Activated naive CD8-positive, alpha-beta T cell treated with anti-CD3 and anti-CD28 coated beads, Interleukin-2, amount 10 ng/mL, durations not matched to agents 7 days and 5 days (primary cell): Measurements from ENCODE around the gene SIAH1. TPM values are rescaled to one million over a fixed set of nuclear protein-coding genes. Genes with fewer than 3 reads are reported as not detected.

Experiments used
- ATAC-seq: fragments of 150-1000 bp; cut with Tn5 transposase; one replicate; pipeline ENCODE4 v1.10.0; 2021; ENCODE audit warnings: low read depth, moderate library complexity
- POLR2A ChIA-PET: fragments of 350-600 bp; sonication (Branson Sonifier 250); formaldehyde crosslinking; loops from one replicate; lab custom pipeline; 2021; ENCODE audit warnings: antibody characterized with exemption; lab: Charles Lee
- DNase-seq: peaks from one replicate; pipeline ENCODE4 v3.0.0; 2021
- H3K27ac Mint-ChIP-seq: one replicate; pipeline ENCODE4 v1.8.0; 2022; ENCODE audit warnings: mild to moderate bottlenecking, mixed read lengths
- H3K27me3 Mint-ChIP-seq: one replicate; pipeline ENCODE4 v1.8.0; 2022; ENCODE audit warnings: mild to moderate bottlenecking, moderate library complexity, mixed read lengths
- H3K36me3 Mint-ChIP-seq: one replicate; pipeline ENCODE4 v1.8.0; 2021; ENCODE audit warnings: mild to moderate bottlenecking, mixed read lengths
- H3K4me1 Mint-ChIP-seq: one replicate; pipeline ENCODE4 v1.8.0; 2021; ENCODE audit warnings: mixed read lengths
- H3K4me3 Mint-ChIP-seq: one replicate; pipeline ENCODE4 v1.8.0; 2022; ENCODE audit warnings: mild to moderate bottlenecking, moderate library complexity, mixed read lengths
- H3K9me3 Mint-ChIP-seq: one replicate; pipeline ENCODE4 v1.8.0; 2021; ENCODE audit warnings: mixed read lengths
- total RNA-seq, 2 experiments: library from RNA; stranded (reverse); gene quantifications; one replicate each; pipeline ENCODE4 v1.2.3, GENCODE V29; 2021

SIAH1 gene
- total RNA-seq, 2 experiments from 2014 or later = 15.9 to 16.5 TPM

- ATAC-seq (peak; percentile 92), DNase-seq (peak; percentile 47)
- Mint-ChIP-seq H3K27ac (peak overlapping the region; percentile 78), H3K9me3 (no peaks in the 10 kb centered on the region), H3K4me3 (no peak overlapping the region), H3K27me3 (no peaks in the 10 kb centered on the region), H3K36me3 (peaks cover 24% of the 10 kb centered on the region), H3K4me1 (peaks cover 7% of the 10 kb centered on the region)
- POLR2A ChIA-PET = interaction anchor here (2.1 to 2.4 kb wide), 2 partner anchors 13 to 270 kb away, joined by 8 to 11 read pairs; no protein-coding TSS in a partner anchor
Measured at GRCh38 chr16:48353565-48354163, 31.5 kb downstream of the SIAH1 start.

- ATAC-seq = no peak
- no peaks in the 10 kb centered on the region for H3K27me3 Mint-ChIP-seq
- POLR2A ChIA-PET = interaction anchor here (2.1 kb wide), 1 partner anchor 271 kb away, joined by 11 read pairs; no protein-coding TSS in a partner anchor
- H3K4me3 Mint-ChIP-seq = no peak overlapping the region
- peaks cover 7% of the 10 kb centered on the region for H3K4me1 Mint-ChIP-seq
- no peaks in the 10 kb centered on the region for H3K9me3 Mint-ChIP-seq
- peaks cover 26% of the 10 kb centered on the region for H3K36me3 Mint-ChIP-seq
- DNase-seq = no peak
- no peak overlapping the region for H3K27ac Mint-ChIP-seq
Measured at GRCh38 chr16:48352648-48353390, 32.4 kb downstream of the SIAH1 start.

- H3K9me3 Mint-ChIP-seq = no peaks in the 10 kb centered on the region
- DNase-seq (no peak), ATAC-seq (no peak)
- H3K4me3 Mint-ChIP-seq = no peak overlapping the region
- POLR2A ChIA-PET = no interaction called here
- no peaks in the 10 kb centered on the region for H3K27me3 Mint-ChIP-seq
- peaks cover 31% of the 10 kb centered on the region for H3K36me3 Mint-ChIP-seq
- peaks cover 7% of the 10 kb centered on the region for H3K4me1 Mint-ChIP-seq
- no peak overlapping the region for H3K27ac Mint-ChIP-seq
Measured at GRCh38 chr16:48350736-48351135, 34.5 kb downstream of the SIAH1 start.

- Mint-ChIP-seq H3K36me3 (peaks cover 27% of the 10 kb centered on the region), H3K4me3 (no peak overlapping the region), H3K27ac (no peak overlapping the region), H3K4me1 (no peaks in the 10 kb centered on the region), H3K27me3 (no peaks in the 10 kb centered on the region), H3K9me3 (no peaks in the 10 kb centered on the region)
- POLR2A ChIA-PET = no interaction called here
- ATAC-seq = no peak
- no peak for DNase-seq
Measured at GRCh38 chr16:48347980-48348379, 37.2 kb downstream of the SIAH1 start.

- ATAC-seq = no peak
- DNase-seq = no peak
- no peak overlapping the region for H3K27ac Mint-ChIP-seq
- POLR2A ChIA-PET = no interaction called here
- H3K4me1 Mint-ChIP-seq = no peaks in the 10 kb centered on the region
- no peaks in the 10 kb centered on the region for H3K9me3 Mint-ChIP-seq
- H3K36me3 Mint-ChIP-seq = peaks cover 32% of the 10 kb centered on the region
- H3K27me3 Mint-ChIP-seq = no peaks in the 10 kb centered on the region
- no peak overlapping the region for H3K4me3 Mint-ChIP-seq
Measured at GRCh38 chr16:48347191-48347865, 37.9 kb downstream of the SIAH1 start.

- DNase-seq = no peak
- Mint-ChIP-seq H3K4me1 (peaks cover 4% of the 10 kb centered on the region), H3K36me3 (peaks cover 45% of the 10 kb centered on the region), H3K4me3 (no peak overlapping the region), H3K27me3 (no peaks in the 10 kb centered on the region), H3K27ac (no peak overlapping the region), H3K9me3 (no peaks in the 10 kb centered on the region)
- POLR2A ChIA-PET = no interaction called here
- no peak for ATAC-seq
Measured at GRCh38 chr16:48342591-48342990, 42.6 kb downstream of the SIAH1 start.

DNA sequence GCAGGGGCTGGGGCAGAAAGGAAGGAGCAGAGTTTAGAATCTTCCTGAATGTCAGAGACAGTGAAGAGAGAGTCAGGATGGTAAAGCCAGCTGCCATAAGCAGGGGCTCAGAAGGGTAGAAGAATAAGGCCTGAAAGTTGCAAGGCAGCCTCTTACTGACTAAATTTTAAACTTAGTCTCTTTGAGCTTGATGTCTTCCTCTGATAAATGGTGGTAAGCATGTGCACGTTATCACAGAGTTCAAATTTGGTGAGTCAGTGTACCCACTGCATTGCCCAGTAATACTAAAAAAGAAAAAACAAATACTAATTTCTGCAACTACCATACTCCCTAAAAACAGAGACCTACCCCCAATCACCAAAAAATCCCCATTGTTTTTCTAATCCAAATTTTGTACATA is 45.2 kb downstream of the SIAH1 start:
- no peak for DNase-seq
- Mint-ChIP-seq H3K27me3 (no peaks in the 10 kb centered on the region), H3K4me1 (peaks cover 4% of the 10 kb centered on the region), H3K36me3 (peaks cover 58% of the 10 kb centered on the region), H3K9me3 (no peaks in the 10 kb centered on the region), H3K27ac (peak overlapping the region; percentile 15), H3K4me3 (no peak overlapping the region)
- ATAC-seq = no peak
- POLR2A ChIA-PET = no interaction called here

GRCh38 chr16:48335961-48336360 is 49.3 kb downstream of the SIAH1 start:
- POLR2A ChIA-PET = no interaction called here
- no peak for DNase-seq
- peaks cover 4% of the 10 kb centered on the region for H3K4me1 Mint-ChIP-seq
- H3K9me3 Mint-ChIP-seq = no peaks in the 10 kb centered on the region
- no peak overlapping the region for H3K4me3 Mint-ChIP-seq
- H3K27ac Mint-ChIP-seq = no peak overlapping the region
- H3K36me3 Mint-ChIP-seq = peaks cover 44% of the 10 kb centered on the region
- ATAC-seq = no peak
- no peaks in the 10 kb centered on the region for H3K27me3 Mint-ChIP-seq

- POLR2A ChIA-PET = interaction anchor here (1.1 kb wide), 1 partner anchor 22 kb away, joined by 3 read pairs; no protein-coding TSS in a partner anchor
- Mint-ChIP-seq H3K27ac (no peak overlapping the region), H3K36me3 (peaks cover 43% of the 10 kb centered on the region), H3K4me3 (no peak overlapping the region), H3K9me3 (no peaks in the 10 kb centered on the region), H3K4me1 (peaks cover 3% of the 10 kb centered on the region), H3K27me3 (no peaks in the 10 kb centered on the region)
- DNase-seq (no peak), ATAC-seq (no peak)
Measured at GRCh38 chr16:48334325-48334724, 50.9 kb downstream of the SIAH1 start.

GRCh38 chr16:48332978-48333377 is 52.2 kb downstream of the SIAH1 start:
- Mint-ChIP-seq H3K27ac (no peak overlapping the region), H3K36me3 (peaks cover 37% of the 10 kb centered on the region), H3K9me3 (no peaks in the 10 kb centered on the region), H3K4me1 (no peaks in the 10 kb centered on the region), H3K27me3 (no peaks in the 10 kb centered on the region), H3K4me3 (no peak overlapping the region)
- no peak for DNase-seq
- ATAC-seq = no peak
- POLR2A ChIA-PET = no interaction called here

DNA sequence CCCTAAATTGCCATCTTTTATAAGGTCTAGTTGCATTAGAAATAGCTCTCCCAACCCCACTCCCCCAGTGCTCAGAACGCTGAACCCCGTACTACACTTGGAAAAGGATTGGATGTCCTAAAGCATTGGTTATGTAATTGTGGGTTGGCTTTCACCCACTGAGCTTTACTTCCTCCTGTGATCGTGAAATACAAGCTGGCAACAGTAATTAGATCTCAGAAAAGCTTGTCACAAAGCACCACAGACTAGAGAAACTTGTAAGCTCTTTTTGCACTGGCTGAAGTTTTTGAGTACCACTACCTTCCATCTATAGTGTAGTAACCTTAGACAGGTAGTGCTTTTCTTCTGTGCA is 54.4 kb downstream of the SIAH1 start:
- Mint-ChIP-seq H3K9me3 (no peaks in the 10 kb centered on the region), H3K4me3 (no peak overlapping the region), H3K36me3 (peaks cover 25% of the 10 kb centered on the region), H3K27me3 (no peaks in the 10 kb centered on the region), H3K27ac (no peak overlapping the region), H3K4me1 (no peaks in the 10 kb centered on the region)
- no peak for DNase-seq
- no peak for ATAC-seq
- POLR2A ChIA-PET = interaction anchor here (0.8 to 1.2 kb wide), 2 partner anchors 13 to 95 kb away, joined by 3 to 7 read pairs; no protein-coding TSS in a partner anchor

DNA sequence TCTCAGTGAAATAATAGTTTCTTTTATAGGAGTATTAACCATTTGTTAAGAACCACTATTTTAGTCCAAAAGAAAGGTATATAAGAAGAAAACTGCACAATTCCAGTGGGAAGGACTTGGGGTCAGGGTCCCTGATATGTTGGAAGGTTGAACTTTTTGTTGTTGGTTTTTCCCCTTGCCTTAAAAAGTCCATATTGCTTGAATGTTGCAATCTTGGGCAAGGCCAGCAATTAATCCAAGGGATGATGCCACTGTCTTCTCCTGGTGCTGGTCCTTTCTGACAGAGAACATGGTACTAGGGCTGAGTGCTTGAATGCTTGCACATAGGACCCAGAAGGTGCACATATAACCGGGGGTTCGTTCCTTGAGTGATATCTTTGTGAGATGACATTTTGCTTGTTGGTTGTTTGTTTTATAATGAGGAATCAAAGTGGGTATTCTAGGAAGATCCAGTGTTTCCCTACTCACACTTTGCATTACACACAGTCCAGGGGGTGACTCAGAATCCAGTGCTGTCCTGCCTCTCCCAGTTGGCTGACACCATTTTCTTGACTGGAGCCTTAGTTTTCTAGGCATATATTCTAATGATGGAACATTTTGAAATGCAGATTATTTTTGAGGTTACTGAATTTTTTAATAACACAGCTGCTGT is 54.9 kb downstream of the SIAH1 start:
- DNase-seq (no peak), ATAC-seq (no peak)
- no peaks in the 10 kb centered on the region for H3K4me1 Mint-ChIP-seq
- POLR2A ChIA-PET = interaction anchor here (0.8 kb wide), 1 partner anchor 95 kb away, joined by 3 read pairs; no protein-coding TSS in a partner anchor
- H3K9me3 Mint-ChIP-seq = no peaks in the 10 kb centered on the region
- H3K27ac Mint-ChIP-seq = no peak overlapping the region
- peaks cover 23% of the 10 kb centered on the region for H3K36me3 Mint-ChIP-seq
- H3K27me3 Mint-ChIP-seq = no peaks in the 10 kb centered on the region
- no peak overlapping the region for H3K4me3 Mint-ChIP-seq

DNA sequence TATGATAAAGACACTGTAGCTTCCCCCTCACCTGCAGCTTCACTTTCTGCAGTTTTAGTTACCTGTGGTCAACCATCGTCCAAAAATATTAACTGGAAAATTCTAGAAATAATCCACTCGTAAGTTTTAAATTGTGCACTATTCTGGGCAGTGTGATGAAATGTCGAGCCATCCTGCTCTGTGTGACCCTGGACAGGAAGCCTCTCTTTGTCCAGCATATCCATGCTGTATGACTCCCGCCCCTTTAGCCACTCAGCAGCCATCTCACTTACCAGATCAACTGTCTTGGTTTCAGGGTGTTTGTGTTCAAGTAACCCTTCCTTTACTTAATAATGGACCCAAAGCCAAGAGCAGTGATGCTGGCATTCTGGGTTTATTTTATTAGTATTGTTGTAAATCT is 56.1 kb downstream of the SIAH1 start:
- peaks cover 21% of the 10 kb centered on the region for H3K36me3 Mint-ChIP-seq
- no peaks in the 10 kb centered on the region for H3K9me3 Mint-ChIP-seq
- H3K4me3 Mint-ChIP-seq = no peak overlapping the region
- POLR2A ChIA-PET = no interaction called here
- DNase-seq (no peak), ATAC-seq (no peak)
- H3K4me1 Mint-ChIP-seq = no peaks in the 10 kb centered on the region
- H3K27me3 Mint-ChIP-seq = no peaks in the 10 kb centered on the region
- H3K27ac Mint-ChIP-seq = no peak overlapping the region
